M059J (cell line): ENCODE results near the gene PLLP. TPM values are rescaled to one million over a fixed set of nuclear protein-coding genes. Genes with fewer than 3 reads are reported as not detected.

ENCODE experiments used
- DNase-seq: peaks from one replicate; pipeline ENCODE4 v3.0.0-alpha.2; 2012; ENCODE audit warnings: low read depth
- total RNA-seq: library from RNA; depleted of rRNA; stranded (reverse); fragments of >200 nt; shearing (Covaris generic); gene quantifications from 2 replicates; pipeline ENCODE4 v1.2.3, GENCODE V29; 2014; rRNA removed

PLLP gene, protein sequence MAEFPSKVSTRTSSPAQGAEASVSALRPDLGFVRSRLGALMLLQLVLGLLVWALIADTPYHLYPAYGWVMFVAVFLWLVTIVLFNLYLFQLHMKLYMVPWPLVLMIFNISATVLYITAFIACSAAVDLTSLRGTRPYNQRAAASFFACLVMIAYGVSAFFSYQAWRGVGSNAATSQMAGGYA
- 0.27 and 0.62 TPM in 2 replicates for total RNA-seq

DNA sequence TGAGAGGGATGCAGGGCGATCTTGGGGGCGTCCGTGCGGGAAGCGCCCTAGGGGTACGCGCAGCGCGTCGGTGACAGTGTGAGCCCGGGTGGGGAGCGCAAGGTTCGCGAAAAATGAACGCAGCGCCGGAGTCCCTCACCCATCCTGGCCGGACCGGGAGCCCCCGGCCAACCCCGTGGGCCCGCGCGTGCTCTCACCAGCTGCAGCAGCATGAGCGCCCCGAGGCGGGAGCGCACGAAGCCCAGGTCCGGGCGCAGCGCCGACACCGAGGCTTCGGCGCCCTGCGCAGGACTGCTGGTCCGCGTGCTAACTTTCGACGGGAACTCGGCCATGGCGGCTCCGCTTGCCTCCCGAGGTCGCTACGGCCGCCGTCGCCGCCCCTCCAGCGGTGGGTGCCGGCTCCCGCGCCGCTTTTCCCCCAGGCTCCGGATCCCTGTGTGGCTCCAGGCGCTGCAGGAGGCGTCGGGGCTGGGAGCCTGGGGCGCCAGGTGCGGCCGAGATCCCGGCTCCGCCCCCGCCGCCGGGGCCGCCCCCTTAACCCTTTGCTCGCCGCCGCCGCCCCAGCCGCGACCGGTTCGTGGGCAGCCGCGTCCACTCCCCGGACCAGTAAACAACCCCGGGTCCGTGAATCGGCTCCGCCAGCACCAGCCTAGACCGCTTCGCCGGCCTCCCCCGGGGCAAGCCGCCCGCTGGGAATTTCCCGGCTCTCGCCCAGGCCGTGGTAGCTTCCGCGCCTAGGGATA, at the start of gene PLLP:
Gene PLLP (minus strand): TSS at position 464 of the 743 bp plus-strand sequence. CDS start 132 bp downstream, at position 332.
- peak; percentile 49 for DNase-seq

DNA sequence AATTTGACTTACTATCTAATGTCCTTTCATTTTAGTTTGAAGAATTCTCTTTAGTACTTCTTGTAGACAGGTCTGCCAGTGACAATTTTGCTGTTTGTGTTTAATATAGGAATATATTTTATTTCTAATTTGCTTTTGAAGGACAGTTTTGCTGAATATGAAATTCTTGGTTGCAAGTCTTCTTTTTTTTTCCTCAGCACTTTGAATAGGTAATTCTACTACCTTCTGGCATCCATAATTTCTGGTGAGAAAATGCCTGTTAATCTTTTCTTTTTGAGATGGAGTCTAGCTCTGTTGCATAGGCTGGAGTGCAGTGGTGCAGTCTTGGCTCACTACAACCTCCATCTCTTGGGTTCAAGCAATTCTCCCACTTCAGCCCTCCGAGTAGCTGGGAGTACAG, 48.9 kb upstream of the PLLP start:
- no peak for DNase-seq

DNA sequence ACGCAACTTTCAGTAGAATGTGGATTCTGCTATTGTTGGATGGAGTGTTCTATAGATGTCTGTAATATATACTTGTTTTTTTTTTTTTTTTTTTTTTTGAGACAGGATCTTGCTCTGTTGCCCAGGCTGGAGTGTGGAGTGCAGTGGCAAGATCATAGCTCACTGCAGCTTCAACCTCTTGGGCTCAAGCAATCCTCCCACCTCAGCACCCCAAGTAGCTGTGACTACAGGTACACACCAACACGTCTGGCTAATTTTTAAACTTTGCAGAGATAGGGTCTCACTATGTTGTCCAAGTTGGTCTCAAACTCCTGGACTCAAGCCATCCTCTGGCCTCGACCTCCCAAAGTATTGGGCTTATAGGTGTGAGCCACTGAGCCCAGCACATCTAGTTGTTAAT, 46.9 kb upstream of the PLLP start:
- DNase-seq, result no peak

DNA sequence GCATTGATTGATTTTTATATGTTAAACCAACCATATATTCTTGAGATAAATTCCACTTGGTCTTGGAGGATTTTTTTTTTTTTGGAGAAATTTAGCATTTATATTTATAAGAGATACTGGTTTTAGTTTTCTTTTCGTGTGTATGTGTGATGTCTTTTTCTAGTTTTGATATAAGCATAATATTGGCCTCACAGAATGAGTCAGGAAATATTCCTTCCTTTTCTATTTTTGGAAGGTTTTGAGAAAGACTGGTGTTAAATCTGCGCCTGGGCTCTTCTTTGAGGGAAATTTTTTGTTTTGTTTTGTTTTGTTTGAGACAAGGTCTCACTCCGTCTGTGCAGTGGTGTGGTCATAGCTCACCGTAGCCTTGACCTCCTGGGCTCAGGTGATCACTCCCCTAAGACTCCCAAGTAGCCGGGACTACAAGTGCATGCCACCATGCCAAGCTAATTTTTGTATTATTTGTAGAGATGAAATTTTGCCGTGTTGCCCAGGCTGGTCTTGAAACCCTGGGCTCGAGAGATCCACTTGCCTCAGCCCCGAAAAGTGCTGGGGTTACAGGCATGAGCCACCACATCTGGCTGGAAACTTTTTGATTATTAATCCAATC, 45.4 kb upstream of the PLLP start:
- DNase-seq, result no peak

DNA sequence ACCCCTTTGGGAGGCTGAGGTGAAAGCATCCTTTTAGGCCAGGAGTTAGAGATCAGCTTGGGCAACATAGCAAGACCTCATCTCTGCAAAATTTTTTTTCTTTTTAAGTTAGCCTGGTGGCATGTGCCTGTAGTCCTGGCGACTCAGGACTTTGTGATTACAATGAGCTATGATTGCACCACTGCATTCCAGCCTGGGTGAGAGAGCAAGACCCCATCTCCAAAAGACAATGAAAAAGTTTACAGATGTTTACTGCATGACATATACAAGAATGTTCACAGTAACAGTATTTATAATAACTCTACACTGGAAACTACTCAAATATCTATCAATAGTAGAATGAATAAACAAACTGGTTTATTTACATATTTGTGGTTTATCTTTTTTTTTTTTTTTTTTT, 41.0 kb upstream of the PLLP start:
- DNase-seq, result peak; percentile 60

DNA sequence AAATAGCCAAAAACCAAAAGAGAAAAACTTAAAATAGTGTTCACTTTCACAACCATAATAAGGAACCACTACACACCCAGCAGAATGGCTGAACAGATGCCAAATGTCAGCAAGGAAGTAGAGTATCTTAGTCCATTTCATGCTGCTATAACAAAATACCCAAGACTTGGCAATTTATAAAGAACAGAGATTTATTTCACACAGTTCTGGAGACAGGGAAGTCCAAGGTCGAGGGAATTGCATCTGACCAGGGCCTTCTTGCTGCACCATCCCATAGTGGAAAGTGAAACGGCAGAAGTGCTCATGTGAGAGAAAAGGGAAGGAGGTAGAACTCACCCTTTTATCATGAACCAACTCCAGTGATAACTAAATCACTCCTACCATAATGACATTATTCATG, 40.3 kb upstream of the PLLP start:
- no peak for DNase-seq

DNA sequence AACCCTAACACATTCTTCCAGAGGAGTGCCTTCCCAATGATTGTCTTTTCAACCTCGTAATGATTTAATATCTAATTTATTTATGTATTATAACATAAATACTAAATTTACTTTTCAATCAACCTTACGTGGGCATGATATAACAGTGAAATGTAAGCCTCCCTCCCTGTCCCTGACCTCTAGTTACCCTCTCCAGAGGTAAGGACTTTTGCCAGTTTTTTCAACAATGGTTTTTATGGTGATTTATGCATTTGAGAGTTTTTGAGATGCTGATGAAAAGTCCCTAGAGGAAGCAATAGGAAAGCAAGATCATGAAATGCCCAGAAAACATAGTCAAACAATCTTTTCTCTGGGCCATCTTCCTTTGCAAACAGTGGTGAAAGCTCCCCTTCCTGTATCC, 35.2 kb upstream of the PLLP start:
- no peak for DNase-seq

DNA sequence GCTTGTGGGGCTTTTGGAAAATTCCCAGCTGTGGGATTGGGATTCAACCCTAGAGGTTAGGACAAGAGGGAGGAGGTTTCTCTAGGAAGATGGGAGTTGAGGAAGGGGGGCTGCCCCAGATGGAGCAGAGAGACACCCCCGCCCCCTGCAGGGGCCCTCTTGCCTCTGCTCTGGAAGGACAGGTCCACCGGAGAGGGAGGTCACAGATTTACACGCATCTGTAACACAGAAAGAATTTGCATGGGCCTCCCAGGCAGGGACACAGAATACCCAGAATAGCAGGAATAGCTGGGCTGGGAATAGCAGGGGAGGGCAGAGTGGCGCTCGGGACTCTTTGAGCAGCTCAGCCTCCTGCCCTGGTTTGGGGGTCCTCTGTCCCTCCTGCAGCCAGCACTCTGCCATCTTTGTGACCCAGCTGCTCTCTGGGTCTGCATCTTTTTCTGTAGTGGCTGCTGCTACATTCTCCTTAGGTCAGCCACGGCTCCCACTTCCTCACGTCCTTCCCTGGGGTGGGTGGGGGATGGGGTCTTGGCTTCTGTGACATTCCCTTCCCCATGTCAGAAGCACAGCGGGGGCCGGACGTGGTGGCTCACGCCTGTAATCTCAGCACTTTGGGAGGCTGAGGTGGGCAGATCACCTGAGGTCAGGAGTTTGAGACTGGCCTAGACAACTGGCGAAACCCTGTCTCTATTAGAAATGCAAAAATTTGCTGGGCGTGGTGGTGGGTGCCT, 33.9 kb upstream of the PLLP start:
- DNase-seq, result peak; percentile 14

DNA sequence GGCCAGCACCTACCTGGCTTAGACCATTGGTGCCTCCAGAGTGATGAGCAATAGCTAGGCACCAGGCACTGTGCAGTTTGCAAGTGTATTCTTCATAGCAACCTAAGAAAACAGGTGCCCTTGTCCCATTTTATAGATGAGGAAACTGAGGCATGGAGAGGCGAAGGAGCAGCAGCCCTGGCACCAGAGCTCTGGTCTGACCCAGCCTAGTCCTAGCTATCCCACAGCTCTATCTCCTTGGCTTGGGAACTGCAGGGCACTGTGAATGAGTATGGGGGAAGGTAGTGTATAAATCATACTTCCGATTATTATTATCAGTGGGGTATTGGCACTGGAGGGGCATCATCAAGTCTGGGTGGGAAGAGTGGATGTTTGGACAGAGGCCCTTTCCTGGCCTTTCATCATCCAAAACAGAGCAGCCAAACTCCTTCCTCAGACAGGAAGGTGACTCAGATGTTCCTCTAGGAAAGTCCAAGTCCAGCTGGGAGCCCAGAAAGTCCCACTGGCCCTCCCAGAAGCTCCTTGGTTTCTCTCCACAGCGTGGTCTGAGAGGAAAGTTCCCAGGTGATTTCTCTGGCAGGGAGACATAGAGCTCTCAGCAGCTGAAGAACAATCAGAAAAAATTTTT, 32.0 kb upstream of the PLLP start:
- peak; percentile 92 for DNase-seq

DNA sequence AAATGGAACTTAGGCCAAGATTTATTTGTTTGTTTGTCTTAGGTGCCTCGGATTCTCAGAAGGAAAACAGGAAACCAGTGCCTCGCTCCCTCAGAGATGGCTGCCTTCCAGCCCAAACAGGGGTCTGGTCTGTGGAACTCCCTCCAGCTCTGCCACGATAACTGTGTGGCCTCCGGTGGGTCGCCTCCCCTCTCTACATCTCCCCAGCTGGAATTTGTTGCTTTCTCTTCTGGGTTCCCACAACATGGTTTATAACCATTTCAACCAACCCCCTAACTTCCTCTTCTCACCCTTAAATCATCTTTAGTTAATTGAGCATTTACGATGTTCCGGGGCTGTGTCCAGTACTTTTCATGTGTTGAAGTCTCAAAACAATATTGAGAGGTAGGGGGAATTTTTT, 30.9 kb upstream of the PLLP start:
- DNase-seq, result peak; percentile 13

DNA sequence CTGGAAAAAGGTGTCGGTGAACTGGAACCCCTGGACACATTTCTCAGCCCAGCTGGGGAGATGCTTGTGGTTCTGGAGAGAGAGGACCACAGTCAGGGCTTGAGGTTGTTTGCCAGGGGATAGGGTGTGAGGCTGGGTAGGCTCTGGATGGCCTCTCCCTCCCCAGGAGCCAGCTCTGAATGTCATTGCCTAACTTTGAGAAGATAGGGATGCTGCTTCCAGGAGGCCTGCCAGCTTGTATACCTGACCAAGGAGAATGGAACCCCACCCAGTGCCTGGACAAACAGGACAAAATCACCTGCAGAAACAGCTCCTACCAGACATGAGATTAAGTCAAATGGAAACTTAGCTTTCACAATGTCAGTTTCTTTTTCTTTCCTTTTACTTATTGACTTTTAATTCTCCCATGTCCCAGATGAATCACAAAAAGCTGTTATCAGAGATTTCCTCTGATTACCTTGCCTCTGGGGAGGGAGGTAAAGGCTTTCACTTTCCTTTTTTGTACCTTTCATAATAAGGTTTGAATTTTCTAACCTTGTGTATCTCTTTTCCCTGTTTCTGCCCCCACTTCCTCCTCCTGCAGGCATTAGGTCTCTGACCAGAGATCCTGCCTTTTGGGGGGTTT, 29.8 kb upstream of the PLLP start:
- peak; percentile 60 for DNase-seq

DNA sequence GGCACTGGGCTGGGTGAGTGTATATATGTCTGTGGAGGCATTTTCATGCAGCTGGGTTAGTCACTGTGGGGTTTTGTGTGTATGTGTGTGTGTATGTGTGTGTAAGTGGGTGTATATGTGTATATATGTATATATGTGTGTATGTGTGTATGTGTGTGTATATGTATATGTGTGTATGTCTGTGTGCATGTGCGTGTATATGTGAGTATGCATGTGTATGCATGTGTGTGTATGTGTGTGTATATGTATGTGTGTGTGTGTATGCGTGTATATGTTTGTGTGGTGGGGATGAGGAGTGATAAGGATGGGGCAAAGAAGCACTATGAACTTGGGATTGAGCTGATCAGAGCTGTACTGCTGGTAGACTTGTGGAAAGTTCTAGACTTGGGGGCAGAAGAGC, 29.0 kb upstream of the PLLP start:
- DNase-seq, result no peak

DNA sequence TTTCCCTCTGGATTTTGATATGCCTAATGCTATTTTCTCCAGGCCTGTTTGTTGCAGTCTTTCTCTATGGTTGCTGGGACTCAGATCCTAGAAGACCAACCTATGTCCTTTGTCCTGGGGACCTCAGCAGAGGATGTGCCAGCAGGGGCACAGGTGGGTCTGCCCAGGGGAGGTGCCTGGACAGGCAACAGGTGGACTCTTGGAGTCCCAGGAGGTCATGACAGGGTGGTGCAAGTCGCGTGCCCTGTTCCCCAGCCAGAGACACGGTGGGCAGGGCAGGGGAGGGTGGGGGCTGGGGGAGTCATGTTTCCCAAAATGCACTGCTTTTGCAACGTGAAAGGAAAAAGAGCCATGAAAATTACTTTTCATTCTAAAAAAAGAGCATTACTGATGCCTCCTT, 26.3 kb upstream of the PLLP start:
- DNase-seq, result no peak

DNA sequence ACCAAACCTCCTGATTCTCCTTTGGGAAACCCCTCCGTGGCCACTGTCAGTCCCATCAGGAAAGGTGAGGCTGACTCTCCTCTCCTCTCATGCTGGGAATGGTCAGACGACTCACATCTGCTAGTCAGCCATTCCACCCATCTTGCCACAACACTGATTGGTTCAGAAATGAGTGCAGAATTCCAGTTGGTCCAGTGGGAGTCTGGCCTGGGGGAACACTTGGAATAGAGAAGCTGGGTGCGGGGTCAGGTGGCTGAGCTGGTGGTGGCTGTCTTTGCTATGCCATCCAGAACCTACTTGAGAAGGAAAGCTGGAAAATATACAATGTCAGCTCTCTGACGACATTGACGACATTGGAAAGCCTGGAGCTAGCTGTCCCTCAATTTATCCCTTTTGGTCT, 23.6 kb upstream of the PLLP start:
- DNase-seq, result no peak

DNA sequence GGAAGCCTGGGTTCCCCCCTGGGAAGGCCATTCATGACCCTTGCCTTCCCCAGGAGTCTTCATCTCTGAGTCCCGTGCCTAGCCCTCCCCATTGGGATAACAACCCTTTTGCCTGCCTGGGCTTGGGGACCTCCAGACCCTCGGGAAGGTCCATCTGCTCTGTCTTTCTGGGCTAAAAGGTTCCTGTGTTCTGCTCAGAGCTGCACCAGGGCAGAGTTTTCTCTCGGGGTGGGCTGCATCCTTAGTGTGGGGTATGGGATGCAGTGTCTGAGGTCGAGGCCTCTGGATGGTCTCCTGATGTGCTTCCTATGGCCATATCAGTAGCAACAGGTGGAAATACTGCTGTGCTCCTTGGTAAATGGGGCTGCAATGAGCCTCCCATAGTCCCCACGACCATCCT, 22.9 kb upstream of the PLLP start:
- no peak for DNase-seq

DNA sequence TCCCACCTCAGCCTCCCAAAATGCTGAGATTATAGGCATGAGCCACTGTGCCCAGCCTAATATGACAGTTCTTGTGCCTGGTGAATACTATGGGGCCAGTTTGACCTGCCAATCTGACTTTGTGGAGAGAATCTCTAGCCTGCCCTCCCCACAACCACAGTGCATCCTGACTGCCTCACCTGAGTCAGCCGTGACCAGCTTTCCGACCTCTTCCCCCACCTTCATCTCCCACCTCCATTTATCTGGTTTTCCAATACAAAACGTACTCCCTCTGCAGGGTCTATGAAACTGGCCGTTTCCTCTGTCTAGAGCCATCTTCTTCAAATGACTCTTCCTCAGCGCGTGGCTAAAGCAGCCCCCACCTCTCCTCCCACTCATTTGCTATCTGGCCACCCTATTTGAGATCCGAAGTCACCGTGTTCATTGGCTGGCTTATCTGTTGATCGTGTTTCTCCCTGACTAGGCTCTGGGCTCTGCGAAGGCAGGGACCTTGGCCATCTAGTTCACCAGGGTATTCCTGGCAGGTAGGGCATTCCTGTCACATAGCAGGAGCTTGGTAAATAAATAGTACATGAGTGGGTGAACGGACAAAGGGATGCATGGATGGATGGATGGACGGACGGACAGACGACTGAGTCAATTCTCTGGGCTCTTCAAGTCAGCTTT, 22.3 kb upstream of the PLLP start:
- DNase-seq, result no peak

DNA sequence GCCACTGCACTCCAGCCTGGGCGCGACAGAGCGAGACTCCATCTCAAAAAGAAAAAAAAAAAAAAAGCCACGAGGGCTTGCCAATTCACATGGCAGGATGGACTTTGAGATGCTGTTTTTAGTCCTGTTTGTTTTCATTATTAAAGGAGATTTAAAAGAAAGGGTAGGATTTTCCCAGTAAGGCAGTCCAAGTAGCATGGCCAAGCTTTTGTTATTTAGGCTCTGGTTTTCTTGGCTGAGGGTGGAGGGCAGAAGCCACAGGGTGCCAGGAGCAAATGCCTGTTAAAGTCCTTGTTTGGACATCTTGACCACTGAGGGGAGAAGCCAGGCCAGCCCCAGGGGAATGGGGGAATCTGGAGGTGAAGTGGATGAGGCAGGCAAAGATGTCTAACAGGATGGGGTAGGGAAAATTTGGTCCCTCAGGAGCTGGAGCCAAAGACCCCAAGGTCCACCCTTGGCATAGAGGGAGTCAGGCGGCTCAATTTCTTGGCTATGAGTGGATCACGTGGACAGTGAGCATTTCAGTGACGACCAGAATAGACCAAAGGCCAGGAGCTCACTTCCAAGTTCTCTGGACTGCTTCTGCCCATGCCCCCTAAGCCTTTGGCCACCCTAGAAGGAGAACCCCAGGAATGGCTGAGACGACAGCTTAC, 20.8 kb upstream of the PLLP start:
- DNase-seq, result no peak

DNA sequence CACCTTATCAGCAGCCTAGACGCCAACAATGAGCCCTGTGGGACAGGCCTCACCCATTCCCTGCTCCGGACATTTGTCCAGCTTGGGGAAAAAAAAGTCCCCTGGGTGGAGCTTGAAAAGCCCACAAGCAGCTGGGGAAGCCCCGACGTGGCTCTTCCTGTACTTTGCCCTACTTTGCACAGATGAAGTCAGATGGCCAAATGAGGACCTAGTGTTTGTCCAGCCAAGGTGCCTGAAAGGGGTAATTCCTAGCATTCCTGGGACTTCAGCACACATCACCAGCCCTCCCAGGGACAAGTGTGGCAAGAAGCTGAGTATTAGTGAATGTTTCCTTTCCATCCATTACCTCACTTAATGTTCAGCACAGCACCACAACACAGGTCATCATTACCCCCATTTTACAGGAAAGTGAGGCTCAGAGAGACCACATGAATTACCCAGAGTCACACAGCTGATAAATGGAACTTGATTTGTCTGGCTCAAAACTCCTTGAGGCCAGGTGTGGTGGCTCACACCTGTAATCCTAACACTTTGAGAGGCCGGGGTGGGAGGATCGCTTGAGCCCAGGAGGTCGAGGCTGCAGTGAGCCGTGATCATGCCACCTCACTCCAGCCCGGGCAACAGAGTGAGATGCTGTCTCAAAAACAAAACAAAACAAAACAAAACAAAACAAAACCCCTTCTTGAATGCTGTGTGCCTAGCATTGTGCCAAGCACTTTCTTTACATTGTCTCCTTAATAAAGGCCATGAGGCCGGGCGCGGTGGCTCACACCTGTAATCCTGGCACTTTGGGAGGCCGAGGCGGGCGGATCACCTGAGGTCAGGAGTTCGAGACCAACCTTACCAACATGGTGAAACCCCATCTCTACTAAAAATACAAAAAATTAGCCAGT, 19.9 kb upstream of the PLLP start:
- peak; percentile 87 for DNase-seq

DNA sequence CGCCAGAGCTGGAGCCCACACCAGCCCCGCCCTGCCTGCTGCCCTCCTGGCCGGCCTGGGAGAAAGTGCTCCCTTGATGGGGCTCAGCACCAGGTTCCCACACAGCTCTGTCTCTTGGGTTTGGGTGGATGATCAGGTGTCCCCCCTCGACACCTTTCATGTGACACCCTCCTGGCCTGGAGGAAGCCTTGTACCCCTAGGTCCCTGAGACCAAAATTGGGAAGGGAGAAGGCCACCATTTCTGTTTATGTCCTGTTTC, 19.4 kb upstream of the PLLP start:
- no peak for DNase-seq
